ENCODE data around the gene PNMA8A.
"Not testable (repeated sequence)": the region's sequence is repeated elsewhere in the genome, so short reads cannot be mapped to it uniquely, and the experiment has no call there.

PNMA8A gene

GRCh38 chr19:46461537-46461936 lies 9.8 kb downstream of the PNMA8A start:
- no peak for DNase-seq

- no peak for DNase-seq
Observed at GRCh38 chr19:46460981-46461380, 10.4 kb downstream of the PNMA8A start.

- DNase-seq = no peak
Observed at GRCh38 chr19:46460055-46460454, 11.3 kb downstream of the PNMA8A start.

- DNase-seq = no peak
Observed at GRCh38 chr19:46456930-46457329, 14.4 kb downstream of the PNMA8A start.

GRCh38 chr19:46454244-46454643 lies 17.1 kb downstream of the PNMA8A start:
- DNase-seq = no peak

- no peak for DNase-seq
Observed at GRCh38 chr19:46453661-46454060, 17.7 kb downstream of the PNMA8A start.

GRCh38 chr19:46452186-46452585 lies 19.2 kb downstream of the PNMA8A start:
- no peak for DNase-seq

- no peak for DNase-seq
Observed at GRCh38 chr19:46451352-46451751, 20.0 kb downstream of the PNMA8A start.

- no peak for DNase-seq
Observed at GRCh38 chr19:46450737-46451136, 20.6 kb downstream of the PNMA8A start.

- no peak for DNase-seq
Observed at GRCh38 chr19:46449228-46449627, 22.1 kb downstream of the PNMA8A start.

- no peak for DNase-seq
Observed at GRCh38 chr19:46448601-46449000, 22.8 kb downstream of the PNMA8A start.

- no peak for DNase-seq
Observed at GRCh38 chr19:46447824-46448223, 23.5 kb downstream of the PNMA8A start.

GRCh38 chr19:46447006-46447405 lies 24.4 kb downstream of the PNMA8A start:
- no peak for DNase-seq

- DNase-seq = no peak
Observed at GRCh38 chr19:46446021-46446420, 25.3 kb downstream of the PNMA8A start.

- no peak for DNase-seq
Observed at GRCh38 chr19:46442808-46443450, 28.4 kb downstream of the PNMA8A start.

- DNase-seq = no peak
Observed at GRCh38 chr19:46441866-46442265, 29.5 kb downstream of the PNMA8A start.

GRCh38 chr19:46435689-46436088 lies 35.7 kb downstream of the PNMA8A start:
- DNase-seq = not testable (repeated sequence)

- no peak for DNase-seq
Observed at GRCh38 chr19:46435009-46435408, 36.4 kb downstream of the PNMA8A start.

- DNase-seq = not testable (repeated sequence)
Observed at GRCh38 chr19:46433470-46433869, 37.9 kb downstream of the PNMA8A start.

GRCh38 chr19:46431824-46432223 lies 39.5 kb downstream of the PNMA8A start:
- DNase-seq = peak; percentile 49

GRCh38 chr19:46429999-46430398 lies 41.4 kb downstream of the PNMA8A start:
- DNase-seq = no peak

GRCh38 chr19:46428239-46429135 lies 42.9 kb downstream of the PNMA8A start, which contains the start of gene PNMA8C:
TSS of gene PNMA8C (minus strand) at chr19:46428936. CDS start at chr19:46428359, 577 bp downstream.
- peak; percentile 76 for DNase-seq

GRCh38 chr19:46427518-46428045 lies 43.8 kb downstream of the PNMA8A start:
- no peak for DNase-seq

Data from hematopoietic multipotent progenitor cell treated with erythropoietin and hydrocortisone succinate and interleukin-3 and kit ligand, for 6 days (in vitro differentiated cells).